GM18526 (cell line): ENCODE results near the gene SLC25A21.

Experiments
- POLR2A ChIP-seq: IDR thresholded peaks from 3 replicates; pipeline ENCODE4 v1.6.1; 2011; ENCODE audit not compliant: insufficient read length; ENCODE audit errors: extremely low read depth

Gene SLC25A21

DNA sequence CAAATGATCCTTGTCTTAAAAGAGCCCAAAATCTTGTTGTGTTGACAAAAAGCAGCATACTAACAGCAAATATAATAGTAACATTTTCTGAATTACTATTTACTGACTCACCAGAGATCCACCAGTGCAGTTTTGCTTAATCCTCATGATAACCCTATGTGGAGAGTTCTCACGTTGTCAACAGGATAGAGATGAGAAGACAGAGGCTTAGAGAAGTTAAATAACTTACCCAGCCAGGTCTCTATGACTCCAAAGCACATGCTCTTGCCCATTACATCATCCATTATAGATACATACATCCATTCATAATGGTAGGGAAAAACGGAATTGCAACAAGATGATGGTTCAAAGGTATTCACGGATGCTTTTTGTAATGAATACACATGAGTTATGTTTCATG lies 398.8 kb downstream of the SLC25A21 start:
- TF ChIP-seq POLR2A, result no peak

DNA sequence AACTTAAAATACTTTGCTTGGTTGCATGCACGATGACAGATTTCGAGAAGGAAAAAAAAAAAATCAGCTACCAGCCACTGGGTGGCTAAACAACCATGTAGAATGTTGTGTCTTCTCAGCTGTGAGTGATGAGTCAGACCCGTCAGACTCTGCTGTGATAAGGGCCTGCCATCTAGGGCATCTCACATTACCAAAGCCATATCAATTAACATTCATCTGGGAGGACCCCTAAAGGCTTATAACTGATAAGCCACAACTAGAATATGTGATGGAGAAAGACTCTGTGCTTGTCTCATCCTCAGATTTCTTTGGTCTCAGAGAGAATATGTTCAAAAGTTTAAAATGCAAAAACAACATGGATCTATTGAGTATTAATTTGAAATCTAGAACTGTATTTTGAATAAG lies 399.3 kb downstream of the SLC25A21 start:
- TF ChIP-seq POLR2A, result no peak

- no peak for TF ChIP-seq POLR2A
Observed at GRCh38 chr14:36771028-36771640, 401.3 kb downstream of the SLC25A21 start.

DNA sequence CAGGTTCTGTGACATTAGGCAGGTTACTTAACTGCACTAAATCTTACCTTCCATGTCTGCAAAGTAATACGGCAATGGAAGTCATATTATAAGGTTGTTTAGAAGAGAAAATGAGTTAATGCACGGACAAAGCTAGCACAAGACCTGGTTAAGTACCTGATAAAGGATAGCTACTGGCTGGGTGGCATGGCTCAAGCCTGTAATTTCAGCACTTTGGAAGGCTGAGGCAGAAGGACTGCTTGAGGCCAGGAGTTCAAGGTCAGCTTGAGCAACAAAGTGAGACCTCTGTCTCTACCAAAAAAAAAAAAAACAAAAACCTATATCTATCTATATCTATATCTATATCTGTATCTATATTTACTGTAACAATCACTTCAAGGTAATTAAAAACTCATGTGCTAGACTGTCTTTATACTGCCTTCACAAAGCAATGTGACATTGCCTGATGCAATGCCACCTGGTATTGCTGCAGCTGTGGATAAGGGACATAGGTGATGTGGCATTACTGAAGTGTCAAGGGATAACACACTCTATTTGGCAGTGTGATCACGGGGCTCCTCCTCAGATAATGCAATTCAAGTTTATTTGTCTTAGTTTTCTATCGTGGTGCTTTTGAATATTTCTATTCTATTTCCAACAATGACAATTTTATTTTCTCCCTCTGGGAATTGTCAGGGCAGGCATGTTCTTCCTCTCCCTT lies 403.6 kb downstream of the SLC25A21 start:
- TF ChIP-seq POLR2A, result no peak

GRCh38 chr14:36767603-36768281 lies 404.7 kb downstream of the SLC25A21 start:
- no peak for TF ChIP-seq POLR2A

- no peak for TF ChIP-seq POLR2A
Observed at GRCh38 chr14:36766974-36767373, 405.4 kb downstream of the SLC25A21 start.

DNA sequence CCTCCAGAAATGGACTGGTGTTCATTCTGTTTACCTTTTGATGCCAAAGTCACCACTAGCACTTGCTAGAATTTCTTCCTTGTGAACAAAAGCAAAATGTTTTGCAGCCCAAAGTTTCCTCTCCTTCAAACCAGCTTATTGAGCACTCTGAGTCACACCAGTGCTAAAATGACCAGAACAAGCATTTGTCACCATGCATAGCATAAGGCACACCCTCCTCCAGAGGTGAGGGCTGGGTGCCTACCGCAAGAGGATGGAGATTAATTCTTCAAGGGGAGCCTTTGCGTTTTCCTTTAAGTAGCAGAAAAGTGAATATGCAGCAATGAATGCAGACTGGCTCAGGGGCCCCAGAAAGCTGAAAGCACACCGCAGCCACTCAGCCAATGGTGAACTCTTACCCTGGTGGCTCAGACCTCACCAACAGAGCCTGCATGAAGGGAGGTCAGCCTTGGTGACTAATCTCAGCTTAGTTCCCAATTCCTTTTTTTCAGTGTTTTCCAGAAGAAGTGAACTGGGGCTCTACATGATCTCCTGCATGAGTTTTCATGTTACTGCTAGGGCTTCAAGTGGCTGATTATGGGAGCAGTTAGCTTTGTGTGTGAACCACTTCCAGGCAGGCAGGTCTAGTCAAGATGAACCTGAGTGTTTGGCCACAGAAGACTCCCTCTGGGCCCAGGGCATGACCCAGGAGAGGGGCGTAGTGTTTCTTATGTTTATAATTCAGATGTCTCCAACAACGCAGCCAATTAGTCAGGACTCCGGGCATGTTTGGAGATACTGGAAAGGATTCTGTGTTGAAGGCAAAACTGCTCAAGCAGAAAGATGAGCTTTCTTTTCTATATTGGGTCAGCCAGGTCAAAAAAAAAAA lies 414.4 kb downstream of the SLC25A21 start:
- no peak for TF ChIP-seq POLR2A

DNA sequence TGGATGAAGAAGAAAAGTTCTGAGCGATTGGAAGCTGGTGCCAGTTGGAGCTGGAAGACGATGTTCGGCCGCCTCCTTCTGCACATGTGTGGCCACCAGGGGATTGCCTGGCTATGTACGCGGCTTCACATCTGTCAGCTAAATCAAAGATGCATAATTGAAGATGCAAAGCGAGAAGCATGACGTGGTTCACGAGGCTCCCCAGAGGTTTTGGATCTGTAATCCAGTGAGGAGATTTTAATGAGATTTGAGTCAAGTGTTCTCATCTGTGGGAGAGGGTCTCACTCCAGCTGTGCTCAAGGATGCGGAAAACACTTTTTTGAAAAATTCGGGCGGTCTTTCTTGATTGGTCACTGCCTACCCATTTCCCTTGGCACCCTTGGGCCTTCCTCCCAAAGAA lies 416.2 kb downstream of the SLC25A21 start:
- no peak for TF ChIP-seq POLR2A

GRCh38 chr14:36755756-36756155 lies 416.6 kb downstream of the SLC25A21 start:
- no peak for TF ChIP-seq POLR2A

- no peak for TF ChIP-seq POLR2A
Observed at GRCh38 chr14:36751920-36752319, 420.5 kb downstream of the SLC25A21 start.

- TF ChIP-seq POLR2A, result no peak
Observed at GRCh38 chr14:36751106-36751505, 421.3 kb downstream of the SLC25A21 start.

GRCh38 chr14:36750244-36750643 lies 422.2 kb downstream of the SLC25A21 start:
- TF ChIP-seq POLR2A, result no peak

- no peak for TF ChIP-seq POLR2A
Observed at GRCh38 chr14:36748610-36749213, 423.7 kb downstream of the SLC25A21 start.

- no peak for TF ChIP-seq POLR2A
Observed at GRCh38 chr14:36747411-36748184, 424.8 kb downstream of the SLC25A21 start.

DNA sequence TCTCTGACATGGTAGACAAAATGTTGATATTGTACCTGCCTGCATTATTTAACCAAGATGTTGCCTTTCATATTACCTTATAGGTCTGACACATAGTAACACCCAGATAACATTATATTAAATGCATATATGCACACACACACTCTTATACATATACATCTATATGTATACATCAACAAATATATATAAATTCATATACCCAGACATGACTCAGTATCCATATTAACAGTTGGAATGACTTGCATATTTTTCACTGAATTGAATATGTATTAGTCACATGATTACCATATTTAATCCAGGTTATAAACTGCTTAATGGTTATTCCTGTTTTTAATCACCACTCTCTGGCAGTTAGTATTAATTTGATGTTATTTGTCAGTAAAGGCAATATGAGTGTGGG lies 425.5 kb downstream of the SLC25A21 start:
- no peak for TF ChIP-seq POLR2A

DNA sequence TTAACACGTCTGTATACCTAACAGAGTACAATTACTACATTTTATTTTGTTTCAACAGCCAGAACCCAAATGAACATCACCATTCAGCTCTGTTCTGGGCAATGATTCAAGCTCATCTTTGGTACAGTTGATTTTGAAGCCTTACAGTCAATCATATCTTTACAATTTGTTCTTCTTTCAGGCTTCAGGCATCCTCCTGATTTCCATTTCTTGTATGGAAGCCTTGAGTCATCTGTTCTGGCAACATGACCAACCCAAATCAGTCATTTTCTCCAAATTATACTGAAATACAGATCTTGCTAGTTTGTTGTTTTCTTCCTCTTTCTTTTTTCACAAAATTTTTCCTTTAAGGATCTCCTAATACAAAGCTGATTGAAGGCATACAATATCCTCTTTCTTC lies 430.5 kb downstream of the SLC25A21 start:
- no peak for TF ChIP-seq POLR2A
